ENCODE results near the gene DNAJB2.
"Not testable (repeated sequence)": the region's sequence is repeated elsewhere in the genome, so short reads cannot be mapped to it uniquely, and the experiment has no call there.

Gene DNAJB2

GRCh38 chr2:219306047-219306446 lies 26.9 kb downstream of the DNAJB2 start:
- no peak for DNase-seq

GRCh38 chr2:219308142-219309101 lies 29.3 kb downstream of the DNAJB2 start:
- peak; percentile 50 for DNase-seq

GRCh38 chr2:219309278-219309677 lies 30.1 kb downstream of the DNAJB2 start, which contains the start of gene PTPRN:
Gene PTPRN (minus strand): TSS chr2:219309401. CDS start chr2:219309332, 69 bp downstream.
- no peak for DNase-seq

- not testable (repeated sequence) for DNase-seq
These were observed 33.6 kb downstream of the DNAJB2 start for GRCh38 chr2:219312683-219313263.

- no peak for DNase-seq
These were observed 35.8 kb downstream of the DNAJB2 start for GRCh38 chr2:219314804-219315468.

GRCh38 chr2:219323434-219323833 lies 44.3 kb downstream of the DNAJB2 start:
- DNase-seq = peak; percentile 41

- DNase-seq = no peak
These were observed 46.0 kb downstream of the DNAJB2 start for GRCh38 chr2:219325136-219325535.

- DNase-seq = peak; percentile 60
These were observed 46.6 kb downstream of the DNAJB2 start for GRCh38 chr2:219325657-219326315.

- no peak for DNase-seq
These were observed 48.6 kb downstream of the DNAJB2 start for GRCh38 chr2:219327719-219328118.

GRCh38 chr2:219331560-219332213 lies 52.5 kb downstream of the DNAJB2 start:
- DNase-seq = no peak

- no peak for DNase-seq
These were observed 53.4 kb downstream of the DNAJB2 start, which contains the start of gene RESP18 for GRCh38 chr2:219332542-219332941. Gene RESP18 (minus strand): TSS chr2:219332744.

GRCh38 chr2:219334076-219334475 lies 54.9 kb downstream of the DNAJB2 start:
- DNase-seq = peak; percentile 17

- no peak for DNase-seq
These were observed 56.2 kb downstream of the DNAJB2 start for GRCh38 chr2:219335373-219335786.
